CD4-positive, alpha-beta T cell treated with Interleukin-2 at 100 ng/mL for 4 hours (primary cell): Measurements from ENCODE around the gene SCYL1.
A peak's percentile ranks its signal among the peaks of the same experiment; 100 is the strongest.

Experiments used
- DNase-seq: peaks from one replicate; pipeline ENCODE4 v3.0.0-alpha.2; 2020; ENCODE audit warnings: low spot score

SCYL1 gene

GRCh38 chr11:65524741-65525545 is at the start of gene SCYL1:
SCYL1 (plus strand) TSS chr11:65525083; CDS start chr11:65525154, 71 bp downstream.
- DNase-seq, result peak; percentile 83

- DNase-seq, result no peak
Observed at GRCh38 chr11:65476632-65477148, 48.2 kb upstream of the SCYL1 start.

GRCh38 chr11:65477149-65477965 is 47.5 kb upstream of the SCYL1 start:
- peak; percentile 91 for DNase-seq

GRCh38 chr11:65478388-65479183 is 46.3 kb upstream of the SCYL1 start:
- no peak for DNase-seq

GRCh38 chr11:65479184-65480145 is 45.4 kb upstream of the SCYL1 start:
- no peak for DNase-seq

- DNase-seq, result no peak
Observed at GRCh38 chr11:65482306-65482850, 42.5 kb upstream of the SCYL1 start.

GRCh38 chr11:65485920-65486219 is 39.0 kb upstream of the SCYL1 start:
- DNase-seq, result no peak

GRCh38 chr11:65486570-65487466 is 38.1 kb upstream of the SCYL1 start:
- no peak for DNase-seq

- DNase-seq, result peak; percentile 29
Observed at GRCh38 chr11:65487467-65488272, 37.2 kb upstream of the SCYL1 start.

GRCh38 chr11:65488273-65489034 is 36.4 kb upstream of the SCYL1 start:
- DNase-seq, result no peak

GRCh38 chr11:65489035-65489705 is 35.7 kb upstream of the SCYL1 start:
- DNase-seq, result no peak

GRCh38 chr11:65489706-65490320 is 35.1 kb upstream of the SCYL1 start:
- no peak for DNase-seq

GRCh38 chr11:65491163-65491465 is 33.8 kb upstream of the SCYL1 start:
- no peak for DNase-seq

GRCh38 chr11:65491614-65492386 is 33.1 kb upstream of the SCYL1 start:
- DNase-seq, result no peak

GRCh38 chr11:65492387-65492636 is 32.6 kb upstream of the SCYL1 start:
- no peak for DNase-seq

- DNase-seq, result no peak
Observed at GRCh38 chr11:65492637-65493366, 32.1 kb upstream of the SCYL1 start.
